Central memory CD4-positive, alpha-beta T cell (primary cell): ENCODE measurements around the gene HSD3B7.

ENCODE experiments used
- DNase-seq: peaks from one replicate; pipeline ENCODE4 v3.0.0; 2022

HSD3B7 gene

DNA sequence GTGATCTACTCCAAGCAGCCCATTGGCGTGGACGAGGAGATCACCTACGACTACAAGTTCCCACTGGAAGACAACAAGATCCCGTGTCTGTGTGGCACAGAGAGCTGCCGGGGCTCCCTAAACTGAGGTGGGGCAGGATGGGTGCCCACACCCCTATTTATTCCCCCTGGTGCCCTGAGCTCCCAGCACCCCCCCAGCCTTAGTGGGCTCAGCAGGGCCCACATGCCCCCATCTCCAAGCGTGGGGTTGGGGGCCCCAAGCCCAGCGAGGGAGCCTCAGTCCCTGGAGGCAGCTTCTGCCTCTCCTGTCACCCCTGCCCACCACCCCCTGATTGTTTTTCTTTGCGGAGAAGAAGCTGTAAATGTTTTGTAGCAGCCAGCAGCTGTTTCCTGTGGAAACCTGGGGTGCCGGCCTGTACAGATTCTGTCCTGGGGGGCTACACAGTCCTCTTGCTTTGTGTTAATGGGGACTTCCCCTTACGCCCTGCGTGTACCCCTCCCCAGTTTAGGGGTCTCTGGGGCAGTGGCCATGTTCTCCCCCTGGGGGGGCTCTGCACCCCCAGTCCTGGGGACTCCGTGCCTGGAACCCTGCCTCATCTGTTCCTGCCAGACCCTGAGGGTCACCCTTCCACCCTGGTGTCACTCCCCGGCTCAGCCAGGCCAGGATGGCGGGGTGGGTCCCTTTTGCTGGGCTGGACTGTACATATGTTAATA lies 953 bp upstream of the HSD3B7 start:
- DNase-seq, result no peak

DNA sequence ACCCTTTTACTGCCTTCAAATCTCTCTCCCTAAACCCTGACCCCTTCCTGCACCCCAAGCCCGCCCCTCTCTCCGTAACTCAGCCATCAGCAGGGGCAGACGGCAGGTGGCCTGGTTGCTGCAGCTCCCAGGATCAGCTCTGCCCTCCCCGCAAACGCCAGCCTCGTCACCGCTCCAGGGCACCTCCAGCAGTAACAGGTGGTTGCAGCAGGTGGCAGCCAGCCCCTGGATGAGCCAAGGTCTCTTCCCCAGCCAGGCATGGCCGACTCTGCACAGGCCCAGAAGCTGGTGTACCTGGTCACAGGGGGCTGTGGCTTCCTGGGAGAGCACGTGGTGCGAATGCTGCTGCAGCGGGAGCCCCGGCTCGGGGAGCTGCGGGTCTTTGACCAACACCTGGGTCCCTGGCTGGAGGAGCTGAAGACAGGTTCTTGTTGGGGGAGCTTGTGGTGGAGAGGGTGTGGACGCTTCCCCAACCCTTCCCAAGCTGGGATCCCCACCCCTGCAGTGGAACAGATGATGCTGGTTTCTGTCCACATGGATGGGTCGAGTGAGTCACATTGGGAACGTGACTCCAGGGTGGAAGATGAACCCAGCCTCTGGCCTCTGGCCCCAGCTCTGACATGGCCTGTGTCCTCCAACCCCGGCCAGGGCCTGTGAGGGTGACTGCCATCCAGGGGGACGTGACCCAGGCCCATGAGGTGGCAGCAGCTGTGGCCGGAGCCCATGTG lies 558 bp downstream of the HSD3B7 start:
- DNase-seq, result no peak

DNA sequence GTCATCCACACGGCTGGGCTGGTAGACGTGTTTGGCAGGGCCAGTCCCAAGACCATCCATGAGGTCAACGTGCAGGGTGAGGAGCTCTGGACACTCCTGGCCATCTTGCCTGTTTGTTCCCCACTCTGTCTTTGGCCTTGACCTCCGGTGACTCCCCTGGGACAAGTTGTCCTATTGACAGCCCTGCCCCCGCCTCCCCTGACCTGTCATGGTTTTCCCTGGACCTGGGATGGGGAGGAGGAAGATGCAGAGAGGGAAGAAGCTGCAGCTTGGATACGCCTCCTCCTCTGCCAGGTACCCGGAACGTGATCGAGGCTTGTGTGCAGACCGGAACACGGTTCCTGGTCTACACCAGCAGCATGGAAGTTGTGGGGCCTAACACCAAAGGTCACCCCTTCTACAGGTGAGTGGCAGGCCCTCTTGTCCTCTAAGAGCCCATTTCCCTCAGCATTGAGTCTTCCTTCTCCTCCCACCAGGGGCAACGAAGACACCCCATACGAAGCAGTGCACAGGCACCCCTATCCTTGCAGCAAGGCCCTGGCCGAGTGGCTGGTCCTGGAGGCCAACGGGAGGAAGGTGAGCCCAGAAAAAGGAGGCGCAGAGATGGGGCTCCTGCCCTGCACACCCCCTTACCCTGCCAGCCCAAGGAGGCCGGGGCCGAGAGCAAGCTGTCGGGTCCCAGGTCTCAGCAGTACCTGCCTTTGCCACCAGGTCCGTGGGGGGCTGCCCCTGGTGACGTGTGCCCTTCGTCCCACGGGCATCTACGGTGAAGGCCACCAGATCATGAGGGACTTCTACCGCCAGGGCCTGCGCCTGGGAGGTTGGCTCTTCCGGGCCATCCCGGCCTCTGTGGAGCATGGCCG lies 1.4 kb downstream of the HSD3B7 start:
- no peak for DNase-seq

DNA sequence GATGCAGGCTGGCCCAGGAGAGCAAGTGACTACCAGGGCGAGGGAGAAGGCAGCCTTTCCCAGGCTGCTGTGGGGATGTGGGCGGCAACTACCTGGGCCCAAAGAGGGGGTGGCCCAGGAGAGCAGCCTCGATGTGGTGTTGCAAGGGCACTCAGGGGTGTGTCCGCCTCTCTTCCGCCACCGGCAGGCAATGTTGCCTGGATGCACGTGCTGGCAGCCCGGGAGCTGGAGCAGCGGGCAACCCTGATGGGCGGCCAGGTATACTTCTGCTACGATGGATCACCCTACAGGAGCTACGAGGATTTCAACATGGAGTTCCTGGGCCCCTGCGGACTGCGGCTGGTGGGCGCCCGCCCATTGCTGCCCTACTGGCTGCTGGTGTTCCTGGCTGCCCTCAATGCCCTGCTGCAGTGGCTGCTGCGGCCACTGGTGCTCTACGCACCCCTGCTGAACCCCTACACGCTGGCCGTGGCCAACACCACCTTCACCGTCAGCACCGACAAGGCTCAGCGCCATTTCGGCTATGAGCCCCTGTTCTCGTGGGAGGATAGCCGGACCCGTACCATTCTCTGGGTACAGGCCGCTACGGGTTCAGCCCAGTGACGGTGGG lies 2.7 kb downstream of the HSD3B7 start:
- no peak for DNase-seq

DNA sequence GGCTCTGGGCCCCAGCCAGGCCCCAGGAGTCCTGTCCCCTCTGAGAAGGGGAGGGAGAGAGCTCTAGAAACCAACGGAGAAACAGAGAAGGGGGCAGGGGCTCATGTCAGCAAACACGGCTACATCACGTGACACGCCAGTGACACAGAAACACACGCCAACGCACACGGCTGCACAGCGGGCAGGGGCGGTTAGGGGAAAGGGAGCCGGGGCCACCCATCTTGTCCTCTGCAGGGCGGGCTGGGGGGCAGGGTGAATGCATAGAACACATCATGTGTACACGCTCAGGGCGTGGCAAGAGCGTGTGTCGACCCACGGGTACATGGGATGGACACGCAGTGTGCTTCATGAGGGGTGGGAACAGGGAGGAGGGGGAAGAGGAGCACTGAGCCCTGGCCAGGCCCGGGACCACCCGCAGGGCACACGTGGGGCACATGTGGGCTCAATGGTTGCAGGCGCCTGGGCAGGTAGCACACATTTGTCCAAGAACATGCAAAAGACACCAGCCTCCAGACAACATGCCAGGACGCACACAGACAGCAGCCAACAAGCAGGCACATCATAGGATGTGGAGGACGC lies 4.6 kb downstream of the HSD3B7 start:
- DNase-seq, result no peak

DNA sequence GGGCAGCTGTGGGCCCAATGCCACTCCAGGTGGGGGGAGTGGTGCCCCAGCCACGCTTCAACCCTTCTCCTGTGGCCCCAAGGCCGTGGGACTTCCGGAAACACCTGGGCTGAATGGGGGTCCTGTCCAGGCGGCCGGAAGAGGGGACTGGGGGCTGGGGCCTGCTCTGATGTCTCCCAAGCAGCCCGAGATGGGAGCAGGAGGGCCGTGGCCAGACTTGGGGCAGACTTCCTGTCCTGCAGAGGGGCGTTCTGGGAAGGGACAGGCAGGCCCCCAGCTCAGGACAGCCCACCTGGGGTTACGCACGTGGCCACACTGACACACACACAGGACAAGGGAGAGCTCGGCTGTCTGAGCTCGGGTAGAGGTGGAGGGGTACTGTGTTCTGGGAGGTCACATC lies 5.1 kb downstream of the HSD3B7 start:
- DNase-seq, result no peak

DNA sequence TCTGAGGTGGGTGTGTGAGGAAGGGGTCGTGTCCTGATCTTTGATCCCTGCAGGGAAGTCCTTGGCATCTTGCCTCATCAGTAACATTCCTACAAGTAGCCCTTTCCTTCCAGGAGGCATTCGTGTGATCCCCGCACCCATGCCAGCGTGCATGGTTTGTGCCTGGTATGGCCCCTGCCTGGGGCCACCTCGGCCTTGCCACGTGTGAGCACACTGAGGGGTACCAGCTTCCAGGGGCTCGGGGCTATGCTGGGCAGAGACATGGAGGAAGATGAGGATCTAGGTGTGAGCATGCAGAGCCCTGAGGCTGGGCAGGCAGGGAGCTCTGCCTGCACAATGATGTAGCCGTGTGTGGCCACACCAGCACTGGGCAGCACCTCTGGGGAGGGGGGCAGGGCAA lies 6.0 kb downstream of the HSD3B7 start:
- no peak for DNase-seq

DNA sequence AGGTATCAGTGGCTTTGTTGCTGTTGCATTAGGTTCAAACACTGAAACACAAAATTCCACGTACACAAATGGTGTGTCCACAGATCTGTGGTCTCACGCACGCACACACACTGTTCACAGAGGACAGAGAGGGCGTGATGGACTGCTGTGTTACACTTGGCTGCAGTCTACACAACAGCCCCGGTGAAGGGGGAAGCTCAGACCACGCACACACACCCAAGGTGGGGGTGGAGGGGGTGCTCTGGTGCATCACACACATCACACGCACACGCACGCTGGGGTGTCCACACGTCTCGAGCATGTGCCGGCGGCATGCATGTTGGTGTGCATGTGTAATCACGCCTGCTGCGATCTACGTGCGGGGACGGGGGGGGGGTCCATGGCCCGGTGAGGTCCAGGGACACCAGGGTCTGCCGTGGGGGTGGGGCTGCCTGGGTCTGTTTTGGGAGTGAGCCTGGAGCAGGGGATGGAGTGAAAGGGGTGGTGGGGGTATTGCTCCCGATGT lies 7.3 kb downstream of the HSD3B7 start:
- DNase-seq, result no peak

DNA sequence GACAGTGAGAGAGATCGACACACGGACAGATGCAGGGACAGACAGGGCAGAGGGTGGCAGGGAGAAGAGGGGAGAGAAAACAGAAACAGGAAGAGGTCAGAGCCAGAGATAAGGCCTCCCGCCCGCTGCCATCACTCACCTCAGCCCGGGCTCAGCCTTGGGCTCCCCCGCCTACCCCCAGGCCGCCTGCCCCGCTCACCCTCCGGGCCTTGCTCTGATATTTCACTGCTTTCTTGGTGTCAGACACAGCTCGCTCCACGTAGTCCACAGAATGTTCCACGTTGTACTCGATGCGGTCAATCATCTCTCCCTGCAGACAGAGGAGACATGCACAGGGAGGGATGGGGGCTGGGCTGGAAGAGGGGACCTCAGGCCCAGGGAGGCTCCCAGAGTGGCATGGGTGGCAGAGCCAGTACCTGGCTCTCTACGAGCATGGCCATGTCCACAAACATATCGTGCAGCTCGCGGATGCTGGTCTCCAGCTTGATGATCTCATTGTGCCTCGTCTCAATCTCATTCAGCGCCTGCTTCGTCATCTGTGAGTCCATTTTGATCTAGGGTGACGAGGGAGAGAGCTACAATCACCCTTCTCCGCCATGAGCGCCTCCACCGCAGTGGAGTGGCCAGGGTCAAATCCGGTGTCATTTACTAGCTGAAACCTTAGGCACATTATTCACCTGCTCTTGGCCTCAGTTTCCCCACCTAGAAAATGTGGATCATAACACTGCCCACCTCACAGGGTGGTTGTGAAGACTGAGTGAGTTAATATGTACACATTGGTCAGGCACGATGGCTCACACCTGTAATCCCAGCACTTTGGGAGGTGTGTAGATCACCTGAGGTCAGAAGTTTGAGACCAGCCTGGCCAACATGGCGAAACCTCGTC lies 8.2 kb downstream of the HSD3B7 start:
- DNase-seq, result no peak

DNA sequence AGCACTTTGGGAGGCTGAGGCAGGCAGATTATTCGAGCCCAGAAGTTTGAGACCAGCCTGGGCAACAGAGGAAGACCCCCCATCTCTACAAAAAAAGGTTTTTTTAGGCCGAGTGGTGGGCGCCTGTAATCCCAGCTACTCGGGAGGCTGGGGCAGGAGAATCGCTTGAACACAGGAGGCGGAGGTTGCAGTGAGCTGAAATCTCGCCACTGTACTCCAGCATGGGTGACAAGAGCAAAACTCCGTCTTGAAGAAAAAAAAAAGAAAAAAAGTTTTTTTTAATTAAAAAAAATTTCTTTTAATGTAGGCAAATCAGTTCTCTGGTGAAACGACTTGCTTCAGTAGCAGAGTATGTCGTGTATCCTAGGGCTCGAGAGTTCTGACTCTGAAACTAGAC lies 10.9 kb downstream of the HSD3B7 start:
- no peak for DNase-seq

DNA sequence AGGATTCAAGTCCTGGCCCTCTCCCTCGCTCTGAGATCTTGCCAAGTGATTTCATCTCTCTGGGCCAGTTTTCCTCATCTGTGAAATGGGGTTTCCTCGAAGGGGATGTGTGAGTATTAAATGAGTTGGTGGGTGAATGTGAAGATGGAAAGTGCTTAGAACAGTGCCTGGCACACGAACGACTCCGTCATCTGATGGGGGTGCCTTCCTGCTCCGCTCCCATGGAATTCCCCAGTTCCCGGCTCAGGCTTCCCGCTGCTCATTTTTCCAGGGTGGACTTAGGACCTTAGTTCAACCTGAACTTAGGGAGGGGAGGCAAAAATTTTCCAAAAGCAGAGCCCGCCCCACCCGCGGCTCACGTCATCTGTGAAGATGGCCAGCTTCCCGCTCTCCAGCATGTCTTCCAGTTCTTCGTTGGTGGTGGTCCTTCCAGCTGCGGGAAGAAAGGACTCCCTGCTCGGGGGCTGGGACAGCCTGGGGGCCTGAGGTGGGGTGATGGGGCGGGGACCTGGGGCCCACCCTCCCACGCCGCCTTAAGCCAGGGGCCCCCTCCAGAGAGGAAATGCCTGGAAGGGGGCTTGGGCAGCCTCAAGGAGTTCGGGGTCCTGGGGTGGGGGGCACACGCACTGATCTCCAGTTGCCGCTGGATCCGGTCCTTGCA lies 11.4 kb downstream of the HSD3B7 start:
- DNase-seq, result no peak

DNA sequence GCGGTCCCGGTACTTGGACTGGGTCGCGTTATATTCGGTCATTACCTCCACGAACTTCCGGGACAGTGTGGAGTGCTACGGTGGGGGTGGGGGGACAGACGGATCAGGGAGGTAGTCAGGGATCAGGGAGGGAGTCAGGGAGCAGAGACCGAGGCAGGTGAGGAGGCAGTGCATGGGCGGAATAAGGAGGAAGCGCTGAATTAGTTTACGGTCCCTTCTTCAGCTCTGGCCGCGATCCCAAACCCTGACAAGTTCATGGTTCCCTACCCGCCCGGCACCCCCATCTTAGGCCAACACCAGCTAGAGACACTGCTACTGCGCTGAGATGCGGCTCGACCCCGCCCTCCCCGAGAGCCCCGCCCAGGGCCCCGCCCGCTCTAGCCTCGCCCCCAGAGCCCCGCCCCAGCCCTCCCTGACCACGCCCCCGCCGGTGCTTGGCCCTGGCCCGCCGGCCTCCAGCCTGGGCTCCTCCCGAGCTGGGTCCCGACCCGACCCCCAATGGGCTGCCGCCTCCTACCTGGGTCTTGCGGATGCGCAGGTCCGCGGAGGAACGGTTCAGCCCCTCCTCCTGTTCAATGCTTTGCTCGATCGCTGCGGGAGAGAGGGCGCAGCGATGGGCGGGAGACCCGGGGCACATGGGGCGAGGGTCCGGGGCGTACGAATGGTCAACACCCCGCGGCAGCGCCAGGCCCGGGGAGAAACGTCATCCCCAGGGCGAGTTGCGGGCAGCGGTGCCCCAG lies 12.1 kb downstream of the HSD3B7 start:
- DNase-seq, result peak; percentile 54

DNA sequence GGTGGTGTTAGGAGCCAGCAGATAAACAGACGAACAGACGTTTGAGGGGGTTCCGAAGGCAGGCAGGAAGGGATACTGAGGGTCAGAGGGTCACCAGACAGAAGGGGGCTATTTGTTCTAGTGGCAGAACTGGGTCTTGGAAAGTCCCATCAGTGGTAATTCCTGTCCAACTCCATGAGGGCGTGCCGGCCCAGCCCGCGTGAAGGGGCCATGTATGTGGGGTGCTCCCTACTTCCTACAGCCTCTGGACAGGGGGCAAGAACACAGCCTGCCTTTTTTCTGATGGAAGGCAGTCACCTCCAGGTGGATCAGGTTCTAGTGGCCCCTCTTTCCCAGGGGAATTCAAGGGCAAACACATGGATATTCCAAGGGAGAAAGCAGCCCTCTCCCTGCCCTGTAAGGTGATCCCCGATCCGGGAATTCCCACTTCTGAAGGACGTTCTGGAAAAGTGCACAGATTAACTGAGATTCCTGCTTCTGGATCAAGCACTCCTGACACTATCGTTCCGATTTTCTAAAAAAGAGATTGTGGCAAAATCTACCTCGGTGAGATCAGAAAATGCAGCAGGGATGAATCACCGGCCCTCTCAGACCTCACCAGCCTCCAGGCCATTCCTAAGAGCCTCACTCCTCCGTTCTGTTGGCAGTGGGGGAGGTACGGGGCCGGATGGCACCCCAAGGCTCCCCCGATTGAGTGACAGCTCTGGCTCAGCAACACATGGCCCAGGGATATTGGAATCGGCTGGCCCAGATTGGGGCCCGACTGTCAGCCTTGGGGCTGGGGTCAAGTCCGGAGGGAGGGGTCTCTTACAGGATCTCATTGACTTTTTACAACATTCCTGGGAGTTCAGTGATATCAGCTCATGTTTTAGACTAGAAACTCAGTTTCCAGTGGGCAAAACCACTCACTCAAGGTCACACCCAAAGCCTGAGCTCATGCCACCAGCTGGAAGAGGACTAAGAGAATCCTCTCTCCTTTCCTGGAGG lies 13.0 kb downstream of the HSD3B7 start:
- DNase-seq, result no peak

DNA sequence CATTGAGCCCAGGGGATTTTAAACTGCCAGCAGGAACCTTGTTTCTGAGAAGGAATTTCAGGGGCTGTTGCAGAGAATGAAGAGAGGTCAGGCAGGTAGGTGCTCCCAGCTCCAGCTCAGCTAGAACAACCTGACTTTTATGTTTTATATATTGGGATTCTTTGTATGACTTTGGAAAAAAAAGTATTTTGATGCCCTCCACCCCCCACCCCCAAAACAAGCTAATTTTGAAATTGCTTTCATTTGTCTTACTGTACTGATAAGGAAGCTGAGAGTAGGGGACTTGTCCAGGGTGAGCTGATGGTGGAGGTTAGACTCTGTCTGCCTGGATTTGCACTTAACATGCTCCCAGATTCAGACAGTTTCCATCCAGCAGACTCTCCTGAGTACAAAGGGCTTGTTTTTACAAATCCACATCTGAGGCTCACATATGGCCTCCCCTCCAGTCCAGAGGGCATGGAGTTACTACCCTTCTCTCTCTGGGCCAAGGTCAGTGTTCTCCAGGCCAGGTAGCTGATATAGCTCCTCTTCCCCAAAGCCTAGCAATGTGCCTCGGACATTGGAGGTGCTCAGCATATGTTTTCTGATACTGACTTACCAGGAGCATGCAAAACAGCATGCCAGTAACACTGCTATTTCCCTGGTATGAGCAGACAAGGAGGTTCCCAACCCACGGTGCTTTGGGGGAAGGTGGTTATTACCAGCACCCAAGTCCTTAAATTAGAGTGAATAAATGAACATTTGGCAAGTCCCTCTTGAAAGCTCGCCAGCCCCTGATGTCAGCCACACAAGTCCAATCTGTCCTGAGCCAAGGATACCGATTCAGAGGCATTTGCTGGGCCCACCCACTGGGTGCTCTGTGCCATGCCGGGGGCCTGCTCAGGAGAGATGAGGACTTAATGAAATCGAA lies 14.1 kb downstream of the HSD3B7 start:
- DNase-seq, result no peak

DNA sequence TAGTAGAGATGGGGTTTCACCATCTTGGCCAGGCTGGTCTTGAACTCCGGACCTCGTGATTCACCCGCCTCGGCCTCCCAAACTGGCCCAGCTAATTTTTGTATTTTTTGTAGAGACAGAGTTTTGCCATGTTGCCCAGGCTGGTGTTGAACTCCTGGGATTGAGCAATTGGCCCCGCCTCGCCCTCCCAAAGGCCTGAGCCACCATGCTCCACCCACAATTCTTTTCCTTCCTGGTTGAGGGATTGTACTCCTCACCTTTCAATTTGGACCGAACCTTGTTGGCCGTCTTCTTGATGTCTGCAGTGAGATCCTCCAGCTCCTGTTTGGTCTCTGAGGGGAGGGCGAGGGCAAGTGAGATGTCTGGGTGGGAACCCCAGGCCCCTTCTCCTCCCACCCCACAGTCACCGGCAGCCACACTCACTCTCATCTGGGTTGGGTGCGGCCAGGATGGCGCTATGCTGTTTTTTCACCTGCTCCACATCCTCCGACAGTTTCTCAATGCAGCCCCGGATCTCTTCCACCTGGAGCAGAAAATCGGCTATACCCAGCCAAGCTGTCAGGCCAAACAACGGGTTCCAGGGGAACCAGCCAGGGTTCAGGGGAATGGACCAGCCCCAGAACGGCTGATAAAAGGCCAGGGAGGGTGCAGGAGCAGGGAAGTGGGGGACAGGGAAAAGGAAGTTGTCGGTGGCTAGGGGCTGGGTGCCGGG lies 15.8 kb downstream of the HSD3B7 start:
- DNase-seq, result no peak

DNA sequence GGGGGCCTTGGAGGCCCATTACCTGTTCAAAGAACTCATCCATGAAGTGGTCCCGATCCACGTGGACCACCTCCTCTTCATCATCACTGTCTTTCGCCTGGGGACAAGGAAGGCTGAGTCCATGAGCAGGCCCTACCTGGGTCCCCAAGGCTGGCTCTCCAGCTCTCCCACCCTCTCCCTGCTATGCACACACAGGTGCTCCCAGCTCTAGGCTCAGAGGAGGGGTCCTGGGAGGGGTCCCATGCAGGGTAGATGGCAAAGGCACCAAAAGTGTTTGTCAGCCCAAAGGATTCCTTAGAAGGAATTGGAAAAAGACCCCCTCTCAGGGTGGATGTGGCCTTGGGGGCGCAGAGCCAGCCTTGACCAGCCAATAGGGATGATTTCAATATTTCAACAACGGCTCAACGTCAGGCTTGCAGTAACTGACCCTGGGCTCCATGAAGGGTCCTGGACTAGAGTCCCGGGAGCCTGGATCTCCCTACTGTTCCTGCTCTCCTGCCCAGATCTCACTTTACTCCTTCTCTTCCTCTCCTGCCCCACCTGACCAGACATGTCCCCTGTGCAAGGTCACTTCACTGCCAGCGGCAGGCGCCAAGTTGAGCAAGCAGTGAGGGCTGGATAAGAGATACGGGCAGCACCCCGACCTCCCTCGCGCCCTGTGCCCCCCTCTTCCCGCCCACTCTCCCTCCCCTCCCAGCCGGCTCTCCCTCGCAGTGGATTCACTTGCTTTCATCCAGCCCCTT lies 16.7 kb downstream of the HSD3B7 start:
- DNase-seq, result no peak
